Ovary (tissue), 3 donors: Measurements from ENCODE around the gene ATP6V1F.

Experiments used
- POLR2A ChIP-seq: fragments of 450-650 bp; IDR thresholded peaks from one replicate; pipeline ENCODE4 v1.6.1; 2017; ENCODE audit warnings: antibody characterized with exemption, mild to moderate bottlenecking, moderate library complexity
- TF ChIP-seq, protein P1 (sequence below), 3 donors: fragments of 450-650 bp in 2 of 3; fragments of 200-600 bp in 1 of 3; IDR thresholded peaks; one replicate each; pipeline versions ENCODE4 v1.5.1 to v1.8.0; 2016 to 2022; ENCODE audit warnings: antibody characterized with exemption in 3 of 3, mild to moderate bottlenecking in 1 of 3
- donor health status: DM: no; HTN: no; CAD: no.

- TF ChIP-seq, protein P1, sequence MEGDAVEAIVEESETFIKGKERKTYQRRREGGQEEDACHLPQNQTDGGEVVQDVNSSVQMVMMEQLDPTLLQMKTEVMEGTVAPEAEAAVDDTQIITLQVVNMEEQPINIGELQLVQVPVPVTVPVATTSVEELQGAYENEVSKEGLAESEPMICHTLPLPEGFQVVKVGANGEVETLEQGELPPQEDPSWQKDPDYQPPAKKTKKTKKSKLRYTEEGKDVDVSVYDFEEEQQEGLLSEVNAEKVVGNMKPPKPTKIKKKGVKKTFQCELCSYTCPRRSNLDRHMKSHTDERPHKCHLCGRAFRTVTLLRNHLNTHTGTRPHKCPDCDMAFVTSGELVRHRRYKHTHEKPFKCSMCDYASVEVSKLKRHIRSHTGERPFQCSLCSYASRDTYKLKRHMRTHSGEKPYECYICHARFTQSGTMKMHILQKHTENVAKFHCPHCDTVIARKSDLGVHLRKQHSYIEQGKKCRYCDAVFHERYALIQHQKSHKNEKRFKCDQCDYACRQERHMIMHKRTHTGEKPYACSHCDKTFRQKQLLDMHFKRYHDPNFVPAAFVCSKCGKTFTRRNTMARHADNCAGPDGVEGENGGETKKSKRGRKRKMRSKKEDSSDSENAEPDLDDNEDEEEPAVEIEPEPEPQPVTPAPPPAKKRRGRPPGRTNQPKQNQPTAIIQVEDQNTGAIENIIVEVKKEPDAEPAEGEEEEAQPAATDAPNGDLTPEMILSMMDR (IDR thresholded peaks at IDR 0.05), result no peak
- TF ChIP-seq POLR2A, result no peak
Measured at GRCh38 chr7:128903621-128904361, 41.1 kb downstream of the ATP6V1F start.
